Fibroblast of lung (primary cell): ENCODE data around the gene RTTN. TPM values are rescaled to one million over a fixed set of nuclear protein-coding genes. Genes with fewer than 3 reads are reported as not detected.

Experiments
- DNase-seq, 2 donors: peaks; one replicate each; pipeline versions ENCODE4 v3.0.0 to v3.0.0-alpha.2; 2010; ENCODE audit warnings: low read depth in 2 of 2
- H2AFZ ChIP-seq: 2 replicates; pipeline ENCODE4 v1.5.1; 2012; ENCODE audit warnings: low read length, control low read depth, inconsistent platforms
- H3K27ac ChIP-seq: 2 replicates; pipeline ENCODE4 v1.5.1; 2011; ENCODE audit warnings: low read length, control low read depth; ENCODE audit not compliant: insufficient read depth
- H3K27me3 ChIP-seq: 2 replicates; pipeline ENCODE4 v1.5.1; 2011; ENCODE audit warnings: mild to moderate bottlenecking, low read length; ENCODE audit not compliant: control insufficient read depth, insufficient read depth
- H3K36me3 ChIP-seq: 2 replicates; pipeline ENCODE4 v1.5.1; 2011; ENCODE audit warnings: low read length; ENCODE audit not compliant: control insufficient read depth, insufficient read depth
- H3K4me1 ChIP-seq: 2 replicates; pipeline ENCODE4 v1.5.1; 2011; ENCODE audit warnings: low read length; ENCODE audit not compliant: control insufficient read depth, insufficient read depth; ENCODE audit errors: extremely low read depth
- H3K4me2 ChIP-seq: 2 replicates; pipeline ENCODE4 v1.5.1; 2011; ENCODE audit warnings: low read length, control low read depth; ENCODE audit not compliant: insufficient read depth; ENCODE audit errors: extremely low read depth
- H3K4me3 ChIP-seq, 4 experiments: fragments of 200-600 bp in 1 of 4; sonication (generic) in 1 of 4; replicated peaks in 1 of 4; 2 replicates each; pipeline ENCODE4 v1.5.1; 2011 to 2016; ENCODE audit warnings: low read length in 4 of 4, low read depth in 3 of 4, mild to moderate bottlenecking in 3 of 4, control low read depth in 2 of 4, inconsistent platforms in 1 of 4, mixed read lengths in 1 of 4; ENCODE audit not compliant: insufficient read depth in 1 of 4; ENCODE audit errors: control extremely low read depth in 1 of 4
- H3K79me2 ChIP-seq: 2 replicates; pipeline ENCODE4 v1.5.1; 2012; ENCODE audit warnings: mild to moderate bottlenecking, low read length, inconsistent platforms; ENCODE audit not compliant: control insufficient read depth, insufficient read depth
- H3K9ac ChIP-seq: 2 replicates; pipeline ENCODE4 v1.5.1; 2011; ENCODE audit warnings: mild to moderate bottlenecking, low read length, control low read depth; ENCODE audit not compliant: insufficient read depth
- H3K9me3 ChIP-seq: 2 replicates; pipeline ENCODE4 v1.5.1; 2012; ENCODE audit warnings: low read depth, low read length; ENCODE audit not compliant: control insufficient read depth, insufficient read depth
- H4K20me1 ChIP-seq: 2 replicates; pipeline ENCODE4 v1.5.1; 2011; ENCODE audit warnings: low read length; ENCODE audit not compliant: control insufficient read depth, insufficient read depth; ENCODE audit errors: extremely low read depth
- EZH2 ChIP-seq: IDR thresholded peaks from 2 replicates; pipeline ENCODE4 v1.5.1; 2012; ENCODE audit warnings: low read length, control low read depth, mild to moderate bottlenecking; ENCODE audit errors: missing control alignments
- polyA plus RNA-seq, 2 donors: library from polyadenylated mRNA; depleted of rRNA in 1 of 2; stranded (reverse) in 1 of 2; unstranded in 1 of 2; fragments of >200 nt; gene quantifications; 2 replicates each; pipeline ENCODE4 v1.2.1, GENCODE V29; 2011 to 2012; ENCODE audit warnings: missing spikeins in 1 of 2
- total RNA-seq: library from RNA; depleted of rRNA; stranded (reverse); fragments of >200 nt; gene quantifications from 2 replicates; pipeline ENCODE4 v1.2.1, GENCODE V29; 2014
- TF ChIP-seq, protein P1 (sequence below), 2 donors: IDR thresholded peaks in 1 of 2; conservative IDR thresholded peaks in 1 of 2; 1 replicate in 1 of 2; 2 replicates in 1 of 2; pipeline ENCODE4 v1.5.1; 2011 to 2012; ENCODE audit warnings: low read length in 2 of 2, control low read depth in 1 of 2, inconsistent platforms in 1 of 2, low read depth in 1 of 2, mild to moderate bottlenecking in 1 of 2

The RTTN gene
- total and polyA plus RNA-seq, 2 donors (not counting 1 experiment from before 2014, with no cell fraction given), result 5.4 to 19.0 TPM

DNA sequence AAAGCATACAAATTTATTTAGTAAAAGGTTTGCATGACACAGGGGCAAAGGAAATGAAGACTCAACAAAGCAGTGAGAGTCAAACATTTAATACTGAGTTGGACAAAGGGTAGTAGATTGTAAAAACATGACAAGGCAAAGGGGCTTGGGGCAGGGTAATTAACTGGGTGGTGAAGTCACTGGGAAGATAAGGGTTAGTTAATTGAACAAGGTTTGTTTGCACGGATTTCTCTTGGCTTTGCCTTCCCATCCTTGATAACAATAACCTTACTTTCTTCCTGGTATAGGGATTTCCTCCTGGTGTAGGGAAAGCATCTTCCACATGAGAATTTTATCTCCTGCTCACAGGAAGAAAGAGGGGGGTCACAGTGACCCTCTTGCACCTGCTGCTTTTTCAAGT, 26.8 kb upstream of the RTTN start:
- Histone ChIP-seq H2AFZ (no peak overlapping the region), H3K4me3 (no peak overlapping the region), H3K9ac (no peak overlapping the region), H3K4me2 (no peak overlapping the region), H3K36me3 (no peaks in the 10 kb centered on the region), H3K79me2 (no peaks in the 10 kb centered on the region), H3K27me3 (no peaks in the 10 kb centered on the region), H4K20me1 (no peaks in the 10 kb centered on the region), H3K4me1 (no peaks in the 10 kb centered on the region), H3K27ac (no peak overlapping the region), H3K9me3 (no peaks in the 10 kb centered on the region)
- no peak for DNase-seq
- TF ChIP-seq, protein P1, sequence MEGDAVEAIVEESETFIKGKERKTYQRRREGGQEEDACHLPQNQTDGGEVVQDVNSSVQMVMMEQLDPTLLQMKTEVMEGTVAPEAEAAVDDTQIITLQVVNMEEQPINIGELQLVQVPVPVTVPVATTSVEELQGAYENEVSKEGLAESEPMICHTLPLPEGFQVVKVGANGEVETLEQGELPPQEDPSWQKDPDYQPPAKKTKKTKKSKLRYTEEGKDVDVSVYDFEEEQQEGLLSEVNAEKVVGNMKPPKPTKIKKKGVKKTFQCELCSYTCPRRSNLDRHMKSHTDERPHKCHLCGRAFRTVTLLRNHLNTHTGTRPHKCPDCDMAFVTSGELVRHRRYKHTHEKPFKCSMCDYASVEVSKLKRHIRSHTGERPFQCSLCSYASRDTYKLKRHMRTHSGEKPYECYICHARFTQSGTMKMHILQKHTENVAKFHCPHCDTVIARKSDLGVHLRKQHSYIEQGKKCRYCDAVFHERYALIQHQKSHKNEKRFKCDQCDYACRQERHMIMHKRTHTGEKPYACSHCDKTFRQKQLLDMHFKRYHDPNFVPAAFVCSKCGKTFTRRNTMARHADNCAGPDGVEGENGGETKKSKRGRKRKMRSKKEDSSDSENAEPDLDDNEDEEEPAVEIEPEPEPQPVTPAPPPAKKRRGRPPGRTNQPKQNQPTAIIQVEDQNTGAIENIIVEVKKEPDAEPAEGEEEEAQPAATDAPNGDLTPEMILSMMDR (conservative IDR thresholded peaks at IDR 0.05 in 1 of 2, IDR thresholded peaks at IDR 0.05 in 1 of 2; ENCODE audit: low read depth in 1 of 2, low read length in 2 of 2), result no peak
- TF ChIP-seq EZH2, result no peak

DNA sequence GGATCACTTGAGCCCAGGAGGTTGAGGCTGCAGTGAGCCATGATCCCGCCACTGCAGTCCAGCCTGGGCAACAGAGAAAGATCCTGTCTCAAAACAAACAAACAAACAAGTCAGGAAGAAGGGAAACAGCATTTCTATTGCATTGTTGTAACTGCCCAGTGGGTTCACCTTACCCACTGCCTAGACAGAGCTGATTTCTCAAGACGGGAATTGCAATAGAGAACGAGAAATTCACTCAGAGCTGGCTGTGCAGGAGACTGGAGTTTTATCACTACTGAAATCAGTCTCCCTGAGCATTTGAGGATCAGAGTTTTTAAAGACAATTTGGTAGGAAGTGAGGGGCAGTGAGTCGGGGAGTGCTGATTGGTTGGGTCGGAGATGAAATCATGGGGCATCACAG, 24.2 kb upstream of the RTTN start:
- no peak overlapping the region for H3K4me3 ChIP-seq
- no peak for TF ChIP-seq EZH2
- TF ChIP-seq, protein P1 (conservative IDR thresholded peaks at IDR 0.05 in 1 of 2, IDR thresholded peaks at IDR 0.05 in 1 of 2; ENCODE audit: low read depth in 1 of 2, low read length in 2 of 2), result no peak
- H3K27me3 ChIP-seq, result no peaks in the 10 kb centered on the region
- no peak overlapping the region for H2AFZ ChIP-seq
- no peaks in the 10 kb centered on the region for H3K79me2 ChIP-seq
- no peak overlapping the region for H3K4me2 ChIP-seq
- no peaks in the 10 kb centered on the region for H3K36me3 ChIP-seq
- no peak overlapping the region for H3K9ac ChIP-seq
- H3K27ac ChIP-seq, result no peak overlapping the region
- no peaks in the 10 kb centered on the region for H3K9me3 ChIP-seq
- no peak for DNase-seq
- no peaks in the 10 kb centered on the region for H3K4me1 ChIP-seq
- H4K20me1 ChIP-seq, result no peaks in the 10 kb centered on the region

DNA sequence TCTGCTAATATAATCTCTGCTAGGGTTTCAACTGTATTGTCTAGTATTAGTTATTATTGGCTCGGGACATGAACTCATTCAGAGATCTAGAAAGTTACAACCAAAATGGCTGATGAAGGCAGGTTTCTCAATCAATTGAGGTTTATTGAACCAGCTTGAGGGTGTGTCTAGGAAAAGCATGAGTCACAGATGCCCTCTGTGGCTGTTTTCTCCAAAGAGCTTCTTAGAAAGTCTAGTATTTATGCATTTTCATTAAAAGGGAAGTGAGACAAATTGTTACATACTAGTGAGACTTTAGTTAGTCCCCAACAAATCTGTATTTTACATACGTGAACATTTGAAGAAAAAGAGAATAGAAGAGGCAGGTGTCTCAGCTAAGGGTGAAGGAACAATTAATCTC, 23.0 kb upstream of the RTTN start:
- Histone ChIP-seq H3K27me3 (peaks cover 2% of the 10 kb centered on the region), H3K4me3 (no peak overlapping the region), H3K27ac (no peak overlapping the region), H3K36me3 (no peaks in the 10 kb centered on the region), H3K79me2 (no peaks in the 10 kb centered on the region), H3K9ac (no peak overlapping the region), H4K20me1 (no peaks in the 10 kb centered on the region), H2AFZ (no peak overlapping the region), H3K4me2 (no peak overlapping the region), H3K9me3 (no peaks in the 10 kb centered on the region), H3K4me1 (no peaks in the 10 kb centered on the region)
- peak in 1 of 2 donors; percentile 41 for DNase-seq
- TF ChIP-seq, protein P1 (conservative IDR thresholded peaks at IDR 0.05 in 1 of 2, IDR thresholded peaks at IDR 0.05 in 1 of 2; ENCODE audit: low read depth in 1 of 2, low read length in 2 of 2), result no peak
